PC-9 (cell line): ENCODE results near the gene CREB1. TPM values are rescaled to one million over a fixed set of nuclear protein-coding genes. Genes with fewer than 3 reads are reported as not detected.

ENCODE experiments used
- BruUV-seq: library from RNA; stranded (reverse); fragments of 400-500 nt; replicated peaks from 2 replicates; lab custom pipeline; 2021; lab: Mats Ljungman, UMichigan
- CTCF ChIA-PET: fragments of 300-600 bp; sonication (Branson Sonifier 250); formaldehyde crosslinking; loops from one replicate; lab custom pipeline; 2022; ENCODE audit warnings: antibody characterized with exemption; lab: Charles Lee
- POLR2A ChIA-PET: fragments of 300-600 bp; sonication (Branson Sonifier 250); formaldehyde crosslinking; loops from one replicate; lab custom pipeline; 2022; ENCODE audit warnings: antibody characterized with exemption; ENCODE audit not compliant: unreplicated experiment; lab: Charles Lee
- DNase-seq, 2 experiments: peaks; one replicate each; pipeline versions ENCODE4 v3.0.0 to v3.0.0-alpha.2; 2015 to 2022; ENCODE audit warnings: mixed read lengths in 1 of 2
- H2AFZ ChIP-seq: fragments of 200-600 bp; sonication (generic); 2 replicates; pipeline ENCODE4 v1.8.1; 2017; ENCODE audit warnings: antibody characterized with exemption
- H3F3A ChIP-seq: fragments of 200-600 bp; sonication (generic); 2 replicates; pipeline ENCODE4 v1.8.1; 2017; ENCODE audit warnings: antibody characterized with exemption, mild to moderate bottlenecking, low read depth; ENCODE audit not compliant: insufficient read depth
- H3K27ac ChIP-seq: fragments of 200-600 bp; sonication (generic); 2 replicates; pipeline ENCODE4 v1.6.1; 2016; ENCODE audit warnings: mixed run types
- H3K27me3 ChIP-seq: fragments of 200-600 bp; sonication (generic); 2 replicates; pipeline ENCODE4 v1.6.1; 2016; ENCODE audit warnings: low read depth, mixed run types; ENCODE audit not compliant: insufficient read depth
- H3K36me3 ChIP-seq: fragments of 200-600 bp; sonication (generic); 2 replicates; pipeline ENCODE4 v1.6.1; 2016; ENCODE audit warnings: low read depth, mixed run types
- H3K4me1 ChIP-seq: fragments of 200-600 bp; sonication (generic); replicated peaks from 2 replicates; pipeline ENCODE4 v1.6.1; 2016; ENCODE audit warnings: mixed run types; ENCODE audit not compliant: insufficient read depth
- H3K4me2 ChIP-seq: fragments of 200-600 bp; sonication (generic); 2 replicates; pipeline ENCODE4 v1.6.1; 2017; ENCODE audit warnings: mixed run types
- H3K4me3 ChIP-seq: fragments of 200-600 bp; sonication (generic); 2 replicates; pipeline ENCODE4 v1.6.1; 2016; ENCODE audit warnings: mixed run types
- H3K79me2 ChIP-seq: fragments of 200-600 bp; sonication (generic); 2 replicates; pipeline ENCODE4 v1.6.1; 2017; ENCODE audit warnings: low read depth, mixed run types
- H3K9me2 ChIP-seq: fragments of 200-600 bp; sonication (generic); 2 replicates; pipeline ENCODE4 v1.8.1; 2017; ENCODE audit warnings: mild to moderate bottlenecking; ENCODE audit not compliant: insufficient read depth
- H3K9me3 ChIP-seq: fragments of 200-600 bp; sonication (generic); 2 replicates; pipeline ENCODE4 v1.8.1; 2016; ENCODE audit warnings: low read depth; ENCODE audit not compliant: insufficient read depth
- H4K20me1 ChIP-seq: fragments of 200-600 bp; sonication (generic); 2 replicates; pipeline ENCODE4 v1.8.1; 2017; ENCODE audit not compliant: insufficient read depth
- CTCF ChIP-seq: fragments of 200-600 bp; sonication (generic); conservative IDR thresholded peaks from 2 replicates; pipeline ENCODE4 v1.6.1; 2017; ENCODE audit warnings: mixed run types, antibody characterized with exemption, mild to moderate bottlenecking, moderate library complexity
- EZH2 ChIP-seq: fragments of 200-600 bp; sonication (generic); IDR thresholded peaks from 2 replicates; pipeline ENCODE4 v1.8.0; 2017; ENCODE audit warnings: antibody characterized with exemption, low read depth
- intact Hi-C: fragments of 100-400 bp; cut with micrococcal nuclease; formaldehyde crosslinking; loops from one replicate; pipeline ENCODE4 v1.10.0; 2022; ENCODE audit not compliant: unreplicated experiment
- total RNA-seq: library from RNA; stranded (reverse); gene quantifications from 2 replicates; pipeline ENCODE4 v1.2.3, GENCODE V29; 2021

Gene CREB1
- total RNA-seq, 1 experiment from 2014 or later = 42.2 TPM

- Histone ChIP-seq H3K4me3 (no peak overlapping the region), H3K27ac (no peak overlapping the region), H3K36me3 (0 out of 2 replicates have a peak, but pooled peaks cover 6% of the 10 kb centered on the region), H3K9me3 (no peaks in the 10 kb centered on the region; the same call in 1 of the 2 replicates), H3F3A (no peaks in the 10 kb centered on the region; the same call in 1 of the 2 replicates), H3K4me2 (no peak overlapping the region), H4K20me1 (no peaks in the 10 kb centered on the region), H2AFZ (no peak overlapping the region), H3K9me2 (no peaks in the 10 kb centered on the region), H3K79me2 (no peaks in the 10 kb centered on the region), H3K4me1 (no peaks in the 10 kb centered on the region), H3K27me3 (no peaks in the 10 kb centered on the region)
- intact Hi-C loops = loop anchor here (5.0 kb wide), 1 partner anchor 45 kb away; no protein-coding TSS in a partner anchor
- POLR2A ChIA-PET = no interaction called here
- TF ChIP-seq CTCF = no peak
- TF ChIP-seq EZH2 = no peak
- CTCF ChIA-PET = no interaction called here
- no peak for DNase-seq
- no TSS peak for BruUV-seq
These were observed 77.1 kb downstream of the CREB1 start for GRCh38 chr2:207606829-207607228.

GRCh38 chr2:207612714-207613113 is 83.0 kb downstream of the CREB1 start:
- Histone ChIP-seq H3K27me3 (no peaks in the 10 kb centered on the region), H3K9me2 (no peaks in the 10 kb centered on the region), H4K20me1 (no peaks in the 10 kb centered on the region), H3K4me3 (no peak overlapping the region), H3F3A (peaks cover 24% of the 10 kb centered on the region), H3K9me3 (no peaks in the 10 kb centered on the region; the same call in 1 of the 2 replicates), H3K36me3 (peaks cover 19% of the 10 kb centered on the region; the same call in 1 of the 2 replicates), H3K4me1 (peaks cover 14% of the 10 kb centered on the region), H3K27ac (no peak overlapping the region), H3K4me2 (no peak overlapping the region), H3K79me2 (no peaks in the 10 kb centered on the region), H2AFZ (no peak overlapping the region)
- CTCF ChIA-PET = no interaction called here
- POLR2A ChIA-PET = no interaction called here
- BruUV-seq = no TSS peak
- TF ChIP-seq EZH2 (no peak), CTCF (no peak)
- no peak for DNase-seq
- intact Hi-C loops = no loop called here

- no peak for TF ChIP-seq CTCF
These were observed 85.1 kb downstream of the CREB1 start for GRCh38 chr2:207614824-207615223.

More at GRCh38 chr2:207614824-207615223, 85.1 kb downstream of the CREB1 start:
- no peaks in the 10 kb centered on the region for H4K20me1 ChIP-seq
- BruUV-seq = no TSS peak
- H3K27ac ChIP-seq = no peak overlapping the region
- H3K36me3 ChIP-seq = peaks cover 14% of the 10 kb centered on the region; the same call in 1 of the 2 replicates
- DNase-seq = no peak
- no peak overlapping the region for H3K4me3 ChIP-seq
- no peaks in the 10 kb centered on the region for H3K27me3 ChIP-seq
- peaks cover 28% of the 10 kb centered on the region for H3F3A ChIP-seq
- no peak overlapping the region for H3K4me2 ChIP-seq
- intact Hi-C loops = no loop called here
- peaks cover 21% of the 10 kb centered on the region for H3K4me1 ChIP-seq
- no peak overlapping the region for H2AFZ ChIP-seq
- ChIA-PET CTCF (no interaction called here), POLR2A (no interaction called here)
- H3K79me2 ChIP-seq = no peaks in the 10 kb centered on the region
- no peaks in the 10 kb centered on the region for H3K9me3 ChIP-seq
- H3K9me2 ChIP-seq = no peaks in the 10 kb centered on the region
